ENCODE measurements around the gene SOX1.

GRCh38 chr13:112078879-112079531 lies 12.1 kb downstream of the SOX1 start:
- no peak for TF ChIP-seq CTCF (IDR thresholded peaks at IDR 0.05)
- TF ChIP-seq POLR2A (IDR thresholded peaks at IDR 0.05): no peak

Measured in heart left ventricle (tissue), 13 donors.